HG03045 (cell line): ENCODE results near the gene HAGHL.
"Not testable (repeated sequence)": the region's sequence is repeated elsewhere in the genome, so short reads cannot be mapped to it uniquely, and the experiment has no call there.

Experiments used
- ATAC-seq: cut with Tn5 transposase; IDR thresholded peaks from one replicate; pipeline ENCODE4 v1.9.1; 2021; ENCODE audit warnings: mild to moderate bottlenecking, moderate library complexity; ENCODE audit not compliant: unreplicated experiment

Gene HAGHL

DNA sequence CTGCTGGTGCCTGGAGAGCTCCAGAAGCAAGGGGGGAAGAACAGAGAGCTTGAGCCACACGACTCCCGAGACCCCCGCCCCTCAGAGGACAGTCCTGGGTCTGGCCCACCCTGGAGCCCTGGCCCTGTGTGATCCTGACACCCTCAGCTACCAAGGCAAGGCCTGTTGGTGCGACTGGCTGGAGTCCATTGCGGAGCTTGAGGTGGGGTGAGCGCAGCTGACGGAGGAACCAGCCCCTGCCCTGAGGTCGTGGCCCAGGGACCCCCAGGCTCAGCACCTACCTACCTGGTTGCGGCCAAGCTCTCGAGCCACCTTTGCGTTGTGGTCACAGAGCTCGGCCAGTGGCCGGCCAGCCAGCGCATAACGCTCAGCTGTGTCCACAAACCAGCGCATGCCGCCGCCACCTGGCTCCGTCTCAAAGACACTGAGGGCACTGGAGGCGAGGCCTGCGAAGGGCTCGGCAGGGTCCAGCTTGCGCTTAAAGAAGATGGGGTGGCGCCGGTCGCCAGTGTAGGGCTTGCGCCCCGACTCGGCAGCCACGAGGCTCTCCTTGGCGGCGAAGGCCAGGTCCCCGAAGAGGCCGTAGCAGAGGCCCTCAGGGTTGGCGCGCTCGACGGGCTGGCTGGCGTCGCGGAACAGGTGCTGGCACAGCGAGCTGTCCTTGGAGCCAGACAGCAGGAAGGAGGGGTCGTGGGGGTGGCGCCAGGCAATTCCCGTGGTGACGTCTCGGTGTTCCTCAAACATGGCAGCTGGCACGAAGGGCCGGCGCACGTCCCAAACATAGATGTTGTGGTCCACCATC is 40.2 kb upstream of the HAGHL start:
- ATAC-seq = no peak

DNA sequence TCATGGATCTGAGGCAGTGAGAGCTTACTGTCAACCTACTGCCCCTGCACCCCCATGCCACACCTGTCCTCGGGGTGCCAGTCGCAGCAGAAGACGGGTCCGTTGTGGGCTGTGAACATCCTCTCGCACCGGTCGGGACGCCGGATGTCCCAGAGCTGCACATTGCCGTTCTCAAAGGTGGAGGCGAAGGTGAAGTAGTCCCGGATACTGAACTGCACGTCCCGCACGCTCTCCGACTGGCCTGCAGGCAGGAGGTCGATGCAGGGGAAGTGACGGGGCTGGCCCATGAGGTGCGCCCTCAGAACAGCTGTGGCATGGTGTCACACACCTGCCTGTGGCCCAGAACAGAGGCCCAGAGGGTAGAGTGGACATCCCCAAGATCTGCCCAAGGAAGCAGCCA is 39.4 kb upstream of the HAGHL start:
- ATAC-seq = no peak

GRCh38 chr16:689175-689897 is 37.6 kb upstream of the HAGHL start:
- no peak for ATAC-seq

DNA sequence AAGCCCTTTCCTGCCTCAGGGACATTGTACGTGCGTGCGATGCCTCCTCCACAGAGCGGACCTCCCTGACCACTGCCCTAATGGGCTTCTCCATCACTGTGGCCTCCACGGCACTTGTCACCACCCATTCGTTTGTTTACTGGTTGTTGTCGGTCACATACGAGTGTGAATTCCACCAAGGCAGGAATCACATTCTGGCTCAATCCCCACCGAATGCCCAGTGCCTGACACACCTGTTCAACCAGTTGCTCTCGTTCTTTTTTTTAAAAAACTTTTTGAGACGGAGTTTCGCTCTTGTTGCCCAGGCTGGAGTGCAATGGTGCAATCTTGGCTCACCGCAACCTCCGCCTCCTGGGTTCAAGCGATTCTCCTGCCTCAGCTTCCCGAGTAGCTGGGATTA is 35.7 kb upstream of the HAGHL start:
- not testable (repeated sequence) for ATAC-seq

GRCh38 chr16:692356-693108 is 34.4 kb upstream of the HAGHL start:
- no peak for ATAC-seq

DNA sequence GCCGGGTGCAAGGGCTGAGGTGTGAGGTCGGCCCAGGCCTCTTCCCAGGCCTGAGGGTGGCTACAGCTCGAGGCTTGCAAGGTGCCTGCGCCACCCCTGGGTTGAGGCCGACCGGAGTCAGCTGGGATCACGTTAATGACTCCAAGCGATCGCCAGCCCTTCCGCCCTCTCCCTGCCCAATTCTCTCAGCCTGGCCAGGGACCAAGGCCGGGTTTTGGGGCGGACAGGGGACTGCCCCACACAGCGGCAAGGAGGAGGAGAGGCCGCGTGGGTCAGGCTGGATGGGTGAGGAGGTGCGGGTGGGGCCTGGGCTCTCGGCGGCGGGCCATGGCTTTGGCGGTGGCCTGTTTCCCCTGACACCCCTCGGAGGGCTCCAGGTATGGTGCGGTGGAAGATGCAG is 33.5 kb upstream of the HAGHL start:
- ATAC-seq = no peak

DNA sequence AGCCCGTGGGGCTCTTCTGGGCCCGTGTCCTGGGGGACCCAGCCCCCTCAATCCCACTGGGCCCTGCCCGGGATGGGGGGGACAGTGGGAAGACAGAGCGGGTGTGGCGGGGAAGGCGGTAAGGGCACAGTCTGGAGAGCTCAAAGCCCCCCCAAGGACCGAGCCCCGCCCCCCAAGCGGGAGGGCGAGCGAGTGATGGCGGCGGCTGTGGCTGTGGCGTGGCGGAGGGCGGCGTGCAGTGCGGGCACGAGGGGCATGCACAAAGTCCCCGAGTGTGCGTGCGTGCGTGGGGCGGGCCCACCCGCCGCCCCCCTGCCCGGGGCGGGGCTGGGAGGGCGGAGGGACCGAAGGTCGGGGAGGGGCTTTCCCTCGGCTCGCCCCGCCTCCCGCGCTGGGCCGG is 33.1 kb upstream of the HAGHL start:
- ATAC-seq = no peak

DNA sequence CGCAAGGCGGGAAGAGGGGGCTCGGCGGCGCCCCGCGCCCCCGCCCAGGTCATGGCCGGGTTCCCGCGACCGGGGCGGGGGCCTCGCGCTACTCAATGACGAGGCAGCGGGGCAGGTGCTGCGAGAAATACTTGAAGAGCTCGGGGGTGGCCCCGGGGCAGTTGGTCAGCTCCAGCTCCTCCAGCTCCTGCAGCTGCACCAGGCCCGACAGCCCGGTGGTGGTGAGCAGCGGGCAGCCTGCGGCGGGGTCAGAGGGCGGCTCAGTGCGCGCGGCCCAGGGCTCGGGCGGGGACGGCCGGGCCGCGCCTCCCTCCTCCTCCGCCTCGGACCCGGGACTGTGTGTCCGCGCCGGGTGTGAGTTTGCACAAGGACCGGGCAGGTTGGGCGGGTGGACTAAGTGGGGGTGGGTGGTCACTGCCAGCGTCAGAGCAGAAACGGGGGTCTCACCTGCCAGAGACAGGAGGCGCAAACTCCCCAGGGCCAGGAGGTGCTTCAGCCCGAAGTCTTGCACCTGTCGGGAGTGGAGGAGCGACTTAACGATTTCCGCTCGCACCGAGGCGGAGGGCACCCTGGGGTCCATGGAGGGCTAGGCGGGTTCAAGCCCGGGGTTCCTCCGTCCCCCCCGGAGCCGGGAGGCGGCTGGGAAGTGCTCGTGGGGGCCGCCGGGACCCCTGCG is 32.6 kb upstream of the HAGHL start:
- ATAC-seq = no peak

DNA sequence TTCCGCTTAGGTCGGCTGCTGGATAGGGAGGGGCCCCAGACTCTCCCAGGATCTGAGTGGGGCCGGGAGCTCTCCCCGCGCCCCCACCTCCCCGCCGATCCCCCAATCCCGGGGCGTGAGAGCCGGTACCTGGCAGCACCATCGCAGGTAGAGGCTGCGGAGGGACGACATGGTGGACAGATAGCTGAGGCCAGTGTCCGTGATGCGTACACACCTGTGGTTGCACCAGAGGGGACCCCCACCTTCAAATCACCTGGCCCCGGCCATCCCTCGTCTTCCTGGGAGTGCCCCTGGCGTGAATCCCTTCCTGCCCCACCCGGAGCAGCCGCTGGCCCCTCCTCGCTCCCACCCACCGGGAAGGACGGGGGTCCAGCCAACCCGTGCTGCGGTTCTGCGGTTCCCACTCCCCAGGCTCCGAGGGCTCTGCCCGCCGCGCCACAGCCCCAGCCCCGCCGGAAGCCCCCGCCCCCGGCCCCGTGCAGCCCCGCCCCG is 32.0 kb upstream of the HAGHL start:
- no peak for ATAC-seq

GRCh38 chr16:695355-696089 is 31.4 kb upstream of the HAGHL start:
- ATAC-seq = no peak

DNA sequence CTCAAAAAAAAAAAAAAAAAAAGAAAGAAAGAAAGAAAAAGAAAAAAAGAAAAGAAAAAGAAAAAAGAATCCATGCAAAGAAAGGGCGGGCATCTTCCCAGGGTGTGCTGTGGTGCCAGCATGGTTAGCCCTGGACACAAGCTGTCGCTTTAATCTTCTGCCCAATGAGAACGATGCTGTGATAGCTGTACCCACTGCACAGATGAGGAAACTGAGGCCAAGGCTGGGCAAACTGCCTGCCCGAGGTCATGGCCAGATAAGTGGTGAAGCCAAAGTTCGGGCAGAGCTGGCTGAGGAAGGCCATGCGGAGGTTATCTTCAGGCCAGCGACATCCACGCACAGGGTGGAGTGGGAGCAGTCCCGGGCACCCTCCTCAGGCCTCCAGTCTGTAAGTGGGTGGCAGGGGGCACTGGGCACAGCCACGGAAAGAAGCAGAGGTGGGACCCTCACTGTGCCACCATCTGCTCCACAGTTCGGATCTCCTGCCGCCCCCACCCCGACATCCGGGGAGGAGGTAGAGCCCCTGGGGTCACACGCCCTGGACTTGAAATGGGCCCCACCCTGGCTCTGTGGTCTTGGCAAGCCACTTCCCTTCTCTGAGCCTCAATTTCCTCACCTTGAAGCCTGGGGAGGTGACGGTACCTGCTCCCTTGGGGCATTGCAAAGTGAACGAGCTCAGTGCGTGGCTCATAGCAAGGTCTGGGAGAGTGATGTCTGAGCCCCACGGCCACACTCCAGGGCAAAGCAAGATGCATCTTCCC is 27.8 kb upstream of the HAGHL start:
- no peak for ATAC-seq

GRCh38 chr16:700684-701584 is 26.0 kb upstream of the HAGHL start:
- no peak for ATAC-seq

DNA sequence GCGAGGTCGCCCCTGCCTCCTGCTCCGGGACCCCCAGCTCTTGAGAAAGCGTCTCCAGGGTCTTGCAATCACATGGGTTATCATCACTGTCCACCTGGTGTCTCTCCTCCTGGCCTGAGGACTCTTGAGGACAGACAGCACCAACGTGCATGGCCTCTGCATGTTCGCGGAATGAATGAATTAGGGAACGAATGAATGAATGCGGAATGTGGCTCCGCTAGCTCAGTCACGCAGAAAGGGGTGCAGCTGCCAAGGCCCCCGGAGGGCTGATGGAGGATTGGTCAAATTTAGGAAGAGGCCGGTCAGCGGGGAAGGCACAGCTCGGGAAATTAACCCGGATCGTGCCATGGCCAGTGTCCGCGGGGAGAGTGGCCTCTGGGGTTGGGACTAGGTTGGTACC is 24.6 kb upstream of the HAGHL start:
- no peak for ATAC-seq

- no peak for ATAC-seq
Measured at GRCh38 chr16:703406-703805, 23.5 kb upstream of the HAGHL start.

DNA sequence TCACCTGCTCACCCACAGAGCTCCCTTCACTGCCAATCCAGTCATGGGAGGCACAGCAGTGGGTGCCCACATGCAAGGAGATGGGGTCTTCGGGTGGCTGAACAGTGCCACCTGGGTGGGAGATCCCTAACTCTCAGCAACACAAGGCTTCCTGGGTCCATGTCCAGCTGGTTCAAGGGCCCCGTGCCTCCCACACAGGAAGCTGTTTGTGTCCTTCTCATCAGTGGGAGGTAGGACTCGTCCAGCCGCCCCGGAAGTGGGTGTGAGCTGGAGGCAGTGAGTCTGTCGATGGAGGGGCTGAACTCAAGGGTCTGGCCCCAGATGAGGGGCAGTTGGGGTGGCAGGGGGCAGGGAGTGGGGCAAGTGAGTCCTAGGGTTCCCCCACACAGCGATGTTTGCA is 22.9 kb upstream of the HAGHL start:
- no peak for ATAC-seq

DNA sequence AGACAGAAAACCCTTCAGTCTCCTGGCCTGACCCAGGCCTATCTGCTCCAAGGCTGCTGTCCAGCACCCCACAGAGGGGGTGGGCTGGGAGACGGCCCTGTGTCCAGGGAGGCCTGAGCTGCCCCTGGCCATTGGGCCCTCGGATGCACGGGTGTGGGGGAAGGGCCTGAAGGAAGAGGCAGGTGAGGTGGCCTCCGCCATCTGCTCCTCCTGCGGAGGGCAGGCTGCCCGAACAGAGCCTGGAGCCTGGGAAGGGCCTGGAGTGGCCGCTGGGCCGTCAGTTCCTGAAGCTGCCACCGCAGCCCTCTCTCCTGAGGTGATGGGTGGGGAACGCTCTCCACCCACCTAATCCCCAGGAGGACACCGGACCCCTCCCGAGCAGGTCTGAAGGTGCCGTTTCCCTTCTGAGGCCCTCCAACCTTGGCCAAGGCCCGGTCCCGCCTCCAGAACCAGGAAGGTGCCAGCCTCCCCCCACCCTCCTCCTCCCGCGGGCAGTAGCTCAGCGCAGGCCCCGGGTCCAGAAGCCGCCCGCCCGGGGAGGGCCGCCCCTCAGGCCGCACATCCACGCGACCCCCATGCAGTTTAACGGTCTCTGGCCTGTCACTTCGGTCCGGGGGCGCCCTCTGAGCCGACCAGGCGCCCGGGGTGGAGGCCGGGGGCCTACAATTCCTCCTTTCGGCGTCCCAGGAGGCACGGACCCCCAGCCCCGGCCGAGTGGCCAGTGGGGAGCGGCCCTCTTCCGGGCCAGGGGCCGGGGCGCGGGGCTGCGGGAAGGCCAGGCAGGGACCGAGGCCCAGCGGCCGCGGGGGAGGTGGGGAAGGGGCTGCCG is 22.1 kb upstream of the HAGHL start:
- ATAC-seq = no peak

DNA sequence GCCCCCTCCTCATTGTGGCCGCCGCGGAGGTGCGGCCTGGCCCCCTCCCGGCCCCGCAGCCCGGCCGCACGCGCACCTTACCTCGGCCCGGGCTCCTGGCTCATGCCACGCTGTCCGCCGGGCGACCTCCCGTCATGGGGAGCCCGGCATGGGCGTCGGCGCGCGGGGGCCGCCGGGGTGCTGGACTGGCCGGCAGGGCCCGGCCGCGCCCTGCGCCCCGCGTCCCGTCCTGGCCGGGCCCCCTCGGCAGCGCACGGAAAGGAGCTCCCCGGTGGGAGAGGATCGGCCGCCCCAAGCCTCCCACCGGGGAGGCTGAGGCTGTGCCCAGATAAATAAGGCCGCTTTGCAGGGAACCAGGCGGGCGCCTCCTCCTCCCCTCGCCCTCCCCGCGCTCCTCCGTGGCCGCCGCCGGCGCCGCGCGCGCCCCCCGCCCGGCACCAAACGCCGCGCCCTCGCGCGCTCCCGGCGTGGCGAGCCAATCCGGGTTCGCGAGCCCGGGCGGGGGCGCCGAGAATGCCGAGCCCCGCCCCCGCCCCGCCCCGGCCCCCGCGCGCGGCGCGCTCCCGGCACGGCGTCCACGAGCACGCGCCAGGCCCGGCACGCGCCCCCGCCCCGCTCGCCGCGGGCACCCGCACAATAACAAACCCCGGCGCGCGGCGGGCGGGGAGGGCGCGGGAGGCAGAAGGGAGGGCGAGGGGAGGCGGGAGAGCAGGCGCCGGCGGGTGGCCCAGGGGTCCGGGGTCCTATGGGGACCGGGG is 21.3 kb upstream of the HAGHL start, which contains the start of gene FBXL16:
FBXL16 (minus strand) TSS at position 371 of the 758 bp plus-strand sequence. CDS start 8,396 bp downstream, outside the sequence.
- no peak for ATAC-seq
